LNCAP (cell line): ENCODE measurements around the gene ATXN7L1.

Source experiments
- TF ChIP-seq, protein P1 (sequence below): fragments of 450-650 bp; IDR thresholded peaks from 2 replicates; pipeline ENCODE4 v1.5.1; 2017; ENCODE audit warnings: mild to moderate bottlenecking

Gene ATXN7L1

GRCh38 chr7:105904064-105904463 is 27.7 kb upstream of the ATXN7L1 start:
- TF ChIP-seq, protein P1, sequence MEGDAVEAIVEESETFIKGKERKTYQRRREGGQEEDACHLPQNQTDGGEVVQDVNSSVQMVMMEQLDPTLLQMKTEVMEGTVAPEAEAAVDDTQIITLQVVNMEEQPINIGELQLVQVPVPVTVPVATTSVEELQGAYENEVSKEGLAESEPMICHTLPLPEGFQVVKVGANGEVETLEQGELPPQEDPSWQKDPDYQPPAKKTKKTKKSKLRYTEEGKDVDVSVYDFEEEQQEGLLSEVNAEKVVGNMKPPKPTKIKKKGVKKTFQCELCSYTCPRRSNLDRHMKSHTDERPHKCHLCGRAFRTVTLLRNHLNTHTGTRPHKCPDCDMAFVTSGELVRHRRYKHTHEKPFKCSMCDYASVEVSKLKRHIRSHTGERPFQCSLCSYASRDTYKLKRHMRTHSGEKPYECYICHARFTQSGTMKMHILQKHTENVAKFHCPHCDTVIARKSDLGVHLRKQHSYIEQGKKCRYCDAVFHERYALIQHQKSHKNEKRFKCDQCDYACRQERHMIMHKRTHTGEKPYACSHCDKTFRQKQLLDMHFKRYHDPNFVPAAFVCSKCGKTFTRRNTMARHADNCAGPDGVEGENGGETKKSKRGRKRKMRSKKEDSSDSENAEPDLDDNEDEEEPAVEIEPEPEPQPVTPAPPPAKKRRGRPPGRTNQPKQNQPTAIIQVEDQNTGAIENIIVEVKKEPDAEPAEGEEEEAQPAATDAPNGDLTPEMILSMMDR, result no peak

GRCh38 chr7:105902325-105902911 is 26.0 kb upstream of the ATXN7L1 start:
- TF ChIP-seq, protein P1, result no peak

- TF ChIP-seq, protein P1, result no peak
These were observed 21.6 kb upstream of the ATXN7L1 start for GRCh38 chr7:105897999-105898398.

DNA sequence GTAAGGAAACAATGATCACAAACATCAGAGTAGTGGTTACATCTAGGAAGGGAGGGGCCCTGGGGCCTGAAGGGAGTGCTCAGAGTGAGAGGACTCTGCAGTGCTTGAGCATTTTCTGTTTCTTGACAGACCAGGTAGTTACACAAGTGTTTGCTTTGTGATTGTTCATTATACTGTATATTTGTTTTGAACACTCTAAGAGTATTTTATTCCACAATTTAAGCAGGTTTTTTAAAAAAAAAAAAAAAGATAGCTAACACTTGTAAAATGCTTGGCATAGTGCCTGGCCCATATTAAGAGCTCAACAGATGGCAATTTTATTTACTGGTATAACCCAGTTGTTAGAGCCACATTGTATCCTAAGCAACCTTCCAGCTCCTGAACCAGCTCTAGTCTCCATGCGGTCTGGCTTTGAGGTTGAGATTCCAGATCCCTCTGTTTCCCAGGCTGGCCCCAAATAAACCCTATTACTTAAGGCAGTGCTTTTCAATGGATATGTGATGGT is 20.1 kb upstream of the ATXN7L1 start:
- TF ChIP-seq, protein P1, result no peak

DNA sequence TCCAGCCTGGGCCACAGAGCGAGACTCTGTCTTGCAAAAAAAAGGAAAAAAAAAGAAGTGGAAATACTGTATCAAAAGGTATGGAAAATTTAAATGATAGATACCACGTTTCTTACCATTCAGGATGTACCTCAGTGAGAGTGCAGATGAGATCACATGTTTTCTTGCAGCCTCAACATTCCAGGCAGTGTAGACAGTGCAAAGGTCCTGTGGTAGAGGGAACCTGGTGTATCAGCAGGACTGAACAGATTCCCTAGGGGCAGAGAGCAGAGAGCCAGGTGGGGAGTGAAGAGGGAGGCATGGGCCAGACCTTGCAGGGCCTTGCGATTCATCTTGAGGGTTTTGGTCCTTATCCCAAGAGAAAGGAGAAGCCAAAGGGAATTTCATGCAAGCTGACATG is 17.7 kb upstream of the ATXN7L1 start:
- TF ChIP-seq, protein P1, result no peak

- TF ChIP-seq, protein P1, result no peak
These were observed 16.0 kb upstream of the ATXN7L1 start for GRCh38 chr7:105892387-105892786.

DNA sequence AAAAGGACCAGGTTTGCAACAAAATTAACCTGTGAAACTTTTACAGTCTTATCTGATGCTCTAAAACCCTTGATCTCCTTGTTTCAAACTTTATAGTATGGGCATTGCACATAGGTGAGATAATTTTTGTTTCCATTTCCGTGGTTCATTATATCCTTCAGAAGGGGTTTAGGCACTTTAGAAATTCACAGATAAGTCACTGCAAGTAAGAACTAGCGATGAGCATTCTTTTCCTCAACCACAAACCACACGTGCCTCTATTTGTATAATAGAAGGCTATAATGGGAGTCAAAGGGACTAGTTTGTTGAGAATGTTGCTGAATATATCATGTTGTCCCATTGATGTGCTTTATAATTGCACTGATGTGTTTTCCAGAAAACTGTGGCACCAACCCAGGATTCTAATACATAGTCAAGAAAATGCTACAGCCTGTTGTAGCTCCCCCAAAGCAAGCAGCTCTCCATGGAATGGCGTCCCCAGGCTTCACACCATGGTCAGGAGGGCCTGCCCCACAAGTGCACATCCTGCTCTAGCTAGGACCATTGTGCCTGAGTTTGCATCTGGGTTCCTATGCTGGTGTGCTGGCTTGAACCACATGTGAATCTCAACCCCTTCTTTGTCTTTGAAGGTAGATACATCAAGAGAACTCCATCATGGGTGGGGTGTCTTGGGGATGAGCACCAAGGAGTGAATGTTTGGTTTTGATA is 14.0 kb upstream of the ATXN7L1 start:
- TF ChIP-seq, protein P1, result no peak
